Colonic mucosa (tissue), 4 donors: ENCODE data around the gene ZNF24. TPM values are rescaled to one million over a fixed set of nuclear protein-coding genes. Genes with fewer than 3 reads are reported as not detected.

Experiments used
- DNase-seq: peaks from one replicate; pipeline ENCODE4 v3.0.0-alpha.2; 2020
- H3K27ac ChIP-seq: fragments of 200-600 bp; one replicate; pipeline ENCODE4 v1.8.0; 2021
- H3K27me3 ChIP-seq: fragments of 200-600 bp; one replicate; pipeline ENCODE4 v1.8.0; 2021
- H3K36me3 ChIP-seq: fragments of 200-600 bp; one replicate; pipeline ENCODE4 v1.8.0; 2021
- H3K4me1 ChIP-seq: fragments of 200-600 bp; one replicate; pipeline ENCODE4 v1.8.0; 2021; ENCODE audit warnings: mild to moderate bottlenecking
- H3K4me3 ChIP-seq: fragments of 200-600 bp; one replicate; pipeline ENCODE4 v1.8.0; 2021
- H3K9ac ChIP-seq, 2 donors: one replicate each; pipeline ENCODE4 v1.7.0; 2013; ENCODE audit warnings: control low read depth in 2 of 2, low read depth in 2 of 2, low read length in 2 of 2
- H3K9me3 ChIP-seq: fragments of 200-600 bp; one replicate; pipeline ENCODE4 v1.8.0; 2021
- CTCF ChIP-seq: fragments of 200-600 bp; IDR thresholded peaks from one replicate; pipeline ENCODE4 v1.8.0; 2022; ENCODE audit warnings: antibody characterized with exemption, mild to moderate bottlenecking
- intact Hi-C: fragments of 100-400 bp; cut with DNase I; formaldehyde crosslinking; loops from one replicate; pipeline ENCODE4 v1.14.1; 2022
- total RNA-seq, 2 donors: library from RNA; stranded (reverse); fragmentation: NEBNext Ultra II Directional in 1 of 2; extraction: Animal tissue kit (Norgen Biotek cat#: 25700) in 1 of 2; gene quantifications; one replicate each; pipeline ENCODE4 v1.2.1, GENCODE V29; 2021
- donor health status: healthy.
- donor health status: DM: no; HTN: no; CAD: no.
- donor health status: DM: no; HTN: no; CAD: no.

Gene ZNF24
- total RNA-seq, 2 donors from 2014 or later = 49.1 to 55.5 TPM

GRCh38 chr18:35283923-35284794 lies 60.1 kb downstream of the ZNF24 start:
- intact Hi-C loops = no loop called here
- Histone ChIP-seq H3K27ac (no peak overlapping the region), H3K36me3 (no peaks in the 10 kb centered on the region), H3K4me1 (no peaks in the 10 kb centered on the region), H3K9ac (no peak overlapping the region), H3K27me3 (no peaks in the 10 kb centered on the region), H3K9me3 (no peaks in the 10 kb centered on the region), H3K4me3 (no peak overlapping the region)
- no peak for TF ChIP-seq CTCF
- DNase-seq = no peak

GRCh38 chr18:35282353-35282752 lies 61.9 kb downstream of the ZNF24 start:
- Histone ChIP-seq H3K4me3 (no peak overlapping the region), H3K36me3 (no peaks in the 10 kb centered on the region), H3K27ac (no peak overlapping the region), H3K9ac (no peak overlapping the region), H3K4me1 (no peaks in the 10 kb centered on the region), H3K9me3 (no peaks in the 10 kb centered on the region), H3K27me3 (no peaks in the 10 kb centered on the region)
- no peak for DNase-seq
- no peak for TF ChIP-seq CTCF
- intact Hi-C loops = no loop called here

Other genes starting within 250 kb of the ZNF24 start
- gene ZNF397, start 103.4 kb downstream of the ZNF24 start, total RNA-seq = 10 to 100 TPM; 22.7 to 25.2 TPM
- gene ZSCAN30, start 54.2 kb downstream of the ZNF24 start, total RNA-seq = 1 to 10 TPM; 7.8 to 9.4 TPM
- gene ZNF396, start 32.9 kb upstream of the ZNF24 start, total RNA-seq = 1 to 10 TPM; 3.2 to 3.6 TPM
- gene INO80C, start 153.5 kb upstream of the ZNF24 start, total RNA-seq = 10 to 100 TPM; 31.0 to 32.1 TPM
- 100 to 1,000 TPM; 108 to 140 TPM for gene GALNT1, start 237.3 kb upstream of the ZNF24 start, total RNA-seq